GM12878 (cell line): ENCODE results near the gene RNASEH2A. TPM values are rescaled to one million over a fixed set of nuclear protein-coding genes. Genes with fewer than 3 reads are reported as not detected.
A peak's percentile ranks its signal among the peaks of the same experiment; 100 is the strongest.

Experiments
- ATAC-seq: fragments of 200-7000 bp; cut with Tn5 transposase; 3 replicates; pipeline ENCODE4 v1.9.1; 2020; ENCODE audit warnings: mild to moderate bottlenecking, moderate library complexity
- BruUV-seq: library from RNA; stranded (reverse); fragments of 400-500 nt; replicated peaks from 2 replicates; lab custom pipeline; 2021; lab: Mats Ljungman, UMichigan
- CTCF ChIA-PET: fragments of 300-600 bp; sonication (Branson Sonifier 250); formaldehyde crosslinking; extraction: SDS; loops from one replicate; lab custom pipeline; 2021; ENCODE audit warnings: inconsistent platforms; lab: Yijun Ruan, JAX
- POLR2A ChIA-PET: fragments of 350-600 bp; formaldehyde crosslinking; extraction: SDS; loops from one replicate; lab custom pipeline; 2021; ENCODE audit warnings: inconsistent platforms; lab: Charles Lee
- RAD21 ChIA-PET: fragments of 300-600 bp; sonication (Branson Sonifier 250); formaldehyde crosslinking; loops from one replicate; lab custom pipeline; 2023; ENCODE audit warnings: antibody characterized with exemption; ENCODE audit not compliant: unreplicated experiment; lab: Charles Lee
- SMC1A ChIA-PET: fragments of 300-600 bp; sonication (Branson Sonifier 250); formaldehyde crosslinking; loops from one replicate; lab custom pipeline; 2023; ENCODE audit not compliant: unreplicated experiment, uncharacterized antibody; lab: Charles Lee
- DNase-seq: peaks from one replicate; pipeline ENCODE4 v3.0.0-alpha.2; 2011; ENCODE audit warnings: low read depth, low spot score
- FAIRE-seq: peaks from 3 replicates; lab custom pipeline; 2011; peaks lifted over from hg19 to GRCh38; lab: Jason Lieb, UNC
- H2AFZ ChIP-seq: 2 replicates; pipeline ENCODE4 v1.6.0; 2011; ENCODE audit warnings: low read depth, low read length, control low read depth; ENCODE audit not compliant: control insufficient read depth
- H3K27ac ChIP-seq: 2 replicates; pipeline ENCODE4 v1.5.1; 2011; ENCODE audit warnings: control low read depth; ENCODE audit not compliant: control insufficient read depth, insufficient read depth
- H3K27me3 ChIP-seq, 2 experiments: replicated peaks in 1 of 2; 2 replicates each; pipeline versions ENCODE4 v1.6.0 to v1.6.1; 2011; ENCODE audit warnings: low read length in 1 of 2; ENCODE audit not compliant: control insufficient read depth in 2 of 2, insufficient read depth in 2 of 2
- H3K36me3 ChIP-seq, 2 experiments: 2 replicates each; pipeline ENCODE4 v1.5.1; 2011; ENCODE audit warnings: low read length in 1 of 2; ENCODE audit not compliant: control insufficient read depth in 2 of 2, insufficient read depth in 2 of 2
- H3K4me1 ChIP-seq: 2 replicates; pipeline ENCODE4 v1.6.1; 2011; ENCODE audit warnings: mild to moderate bottlenecking, low read length, moderate library complexity, mixed read lengths; ENCODE audit not compliant: control insufficient read depth, insufficient read depth
- H3K4me2 ChIP-seq: 2 replicates; pipeline ENCODE4 v1.6.0; 2011; ENCODE audit warnings: control low read depth; ENCODE audit not compliant: control insufficient read depth, insufficient read depth
- H3K4me3 ChIP-seq: fragments of 200-600 bp; sonication (generic); 2 replicates; pipeline ENCODE4 v1.5.1; 2016
- H3K79me2 ChIP-seq: 2 replicates; pipeline ENCODE4 v1.6.0; 2011; ENCODE audit warnings: low read length; ENCODE audit not compliant: control insufficient read depth, insufficient read depth
- H3K9ac ChIP-seq: 2 replicates; pipeline ENCODE4 v1.8.0; 2011; ENCODE audit warnings: low read length, control low read depth, mixed read lengths; ENCODE audit not compliant: control insufficient read depth, insufficient read depth
- H3K9me3 ChIP-seq: replicated peaks from 3 replicates; pipeline ENCODE4 v1.5.1; 2011; ENCODE audit warnings: mild to moderate bottlenecking, low read length; ENCODE audit not compliant: control insufficient read depth, insufficient read depth
- H4K20me1 ChIP-seq: 2 replicates; pipeline ENCODE4 v1.6.0; 2011; ENCODE audit not compliant: control insufficient read depth, insufficient read depth
- MLLT1 ChIP-seq: fragments of 450-650 bp; IDR thresholded peaks from 2 replicates; pipeline ENCODE4 v1.6.1; 2016; ENCODE audit warnings: mild to moderate bottlenecking
- ZNF622 ChIP-seq: fragments of 450-650 bp; IDR thresholded peaks from 2 replicates; pipeline ENCODE4 v1.6.1; 2017; ENCODE audit warnings: mild to moderate bottlenecking, inconsistent platforms
- WGBS: methylation state at CpG from one replicate; pipeline ENCODE4 v1.1.6; 2016; ENCODE audit warnings: low lambda C conversion rate; ENCODE audit not compliant: insufficient replicate concordance, insufficient coverage; ENCODE audit errors: missing lambda C conversion rate; 5-methylcytosine and 5-hydroxymethylcytosine counted together
- in situ Hi-C: fragments of 300-500 bp; cut with MboI; formaldehyde crosslinking; loops from 9 replicates; pipeline ENCODE4 v1.14.3; 2018; ENCODE audit warnings: mixed read lengths
- intact Hi-C: fragments of 100-400 bp; cut with micrococcal nuclease; formaldehyde crosslinking; loops from one replicate; pipeline ENCODE4 v1.14.2; 2022; ENCODE audit not compliant: unreplicated experiment
- polyA plus RNA-seq, 11 experiments: library from polyadenylated mRNA; depleted of rRNA in 4 of 11; unstranded in 6 of 11; stranded (reverse) in 5 of 11; fragments of >200 nt; fragmentation: Nextera tagmentation in 4 of 11; fragmentation: Illumina TruSeq in 1 of 11; extraction: Ambion mirVana in 4 of 11; extraction: Trizol in 1 of 11; gene quantifications; 1 replicate in 1 of 11; 2 replicates in 10 of 11; pipeline versions ENCODE4 v1.2.1 to v1.2.3, GENCODE V29; 2011 to 2016; ENCODE audit warnings: inconsistent platforms in 2 of 11, missing spikeins in 2 of 11, low read depth in 1 of 11
- total RNA-seq, 4 experiments: library from RNA; depleted of rRNA in 3 of 4; stranded (reverse); fragments of >200 nt in 3 of 4; fragmentation: Illumina TruSeq in 1 of 4; extraction: Trizol in 1 of 4; gene quantifications; 2 replicates each; pipeline versions ENCODE4 v1.2.1 to v1.2.3, GENCODE V29; 2013 to 2021

The RNASEH2A gene
- total and polyA plus RNA-seq, 10 of the 15 experiments (the other 5 are each of a cell fraction or from before 2014, with no cell fraction given): 17.4 to 103 (median 40.4) TPM

- FAIRE-seq (no peak), DNase-seq (no peak), ATAC-seq (no peak)
- intact Hi-C loops (loop anchor here (1.0 kb wide), 1 partner anchor 112 kb away; the partner anchor contains the start of gene DHPS), in situ Hi-C loops (no loop called here)
- SMC1A ChIA-PET: interaction anchor here (1.2 to 11.5 kb wide), 4 partner anchors 13 to 59 kb away, joined by 3 to 240 read pairs (median 4); partner anchors contain the start of gene TRIR
- Histone ChIP-seq H4K20me1 (no peaks in the 10 kb centered on the region), H3K4me1 (peaks cover 32% of the 10 kb centered on the region), H3K79me2 (peaks cover 42% of the 10 kb centered on the region), H3K9ac (peak overlapping the region; percentile 95), H3K4me2 (peak overlapping the region; percentile 97), H3K9me3 (no peaks in the 10 kb centered on the region; the same call in 2 of the 3 replicates), H3K4me3 (peak overlapping the region; percentile 87), H3K27me3 (no peaks in the 10 kb centered on the region), H3K27ac (peak overlapping the region; percentile 95), H3K36me3 (no peaks in the 10 kb centered on the region), H2AFZ (no peak overlapping the region)
- RAD21 ChIA-PET: interaction anchor here (0.7 to 11.4 kb wide), 5 partner anchors 8 to 55 kb away, joined by 3 to 303 read pairs (median 4); partner anchors contain the start of gene HOOK2
- CTCF ChIA-PET: interaction anchor here (1.0 to 12.9 kb wide), 5 partner anchors 10 to 56 kb away, joined by 3 to 537 read pairs (median 5); partner anchors contain the start of genes GET3 and HOOK2
- WGBS: 2% methylated on average over 22 of the region's 22 CpGs
- no TSS peak for BruUV-seq
- POLR2A ChIA-PET: interaction anchor here (0.6 to 8.2 kb wide), 15 partner anchors 8 to 182 kb away, joined by 3 to 303 read pairs (median 4); partner anchors contain the start of genes GCDH, GET3, HOOK2 and MAN2B1
- TF ChIP-seq ZNF622 (no peak), MLLT1 (peak; percentile 94; the same call in 1 of the 2 replicates)
These were observed 13.5 kb upstream of the RNASEH2A start for GRCh38 chr19:12792853-12793289.
